Stimulated activated CD8-positive, alpha-beta memory T cell treated with anti-CD3 and anti-CD28 coated beads, Interleukin-15, amount 100 ng/mL, for 1 hour (primary cell): ENCODE data around the gene VSIG1.

Experiments used
- DNase-seq: peaks from one replicate; pipeline ENCODE4 v3.0.0-alpha.2; 2020; ENCODE audit warnings: low read depth

VSIG1 gene

GRCh38 chrX:108044554-108045256, at the start of gene VSIG1:
Gene VSIG1, plus strand, starts transcription at chrX:108045065. Its CDS starts 66 bp downstream, at chrX:108045131.
- DNase-seq = no peak

GRCh38 chrX:107996124-107996523, 48.7 kb upstream of the VSIG1 start:
- DNase-seq = no peak

GRCh38 chrX:108000751-108001150, 44.1 kb upstream of the VSIG1 start:
- no peak for DNase-seq

GRCh38 chrX:108001218-108001814, 43.5 kb upstream of the VSIG1 start:
- no peak for DNase-seq

GRCh38 chrX:108018656-108019381, 26.0 kb upstream of the VSIG1 start:
- no peak for DNase-seq

- no peak for DNase-seq
Observed at GRCh38 chrX:108019382-108019875, 25.4 kb upstream of the VSIG1 start.

GRCh38 chrX:108020631-108021030, 24.2 kb upstream of the VSIG1 start:
- DNase-seq = no peak

- no peak for DNase-seq
Observed at GRCh38 chrX:108022491-108023089, 22.3 kb upstream of the VSIG1 start.

- no peak for DNase-seq
Observed at GRCh38 chrX:108025376-108025775, 19.5 kb upstream of the VSIG1 start.

- DNase-seq = no peak
Observed at GRCh38 chrX:108025954-108026600, 18.8 kb upstream of the VSIG1 start.

- no peak for DNase-seq
Observed at GRCh38 chrX:108028854-108029253, 16.0 kb upstream of the VSIG1 start.

GRCh38 chrX:108029928-108030711, 14.7 kb upstream of the VSIG1 start:
- DNase-seq = no peak

- DNase-seq = no peak
Observed at GRCh38 chrX:108032944-108033343, 11.9 kb upstream of the VSIG1 start.

GRCh38 chrX:108033890-108034289, 11.0 kb upstream of the VSIG1 start:
- DNase-seq = no peak

- no peak for DNase-seq
Observed at GRCh38 chrX:108034725-108035124, 10.1 kb upstream of the VSIG1 start.

GRCh38 chrX:108036298-108036973, 8.4 kb upstream of the VSIG1 start:
- DNase-seq = no peak

- no peak for DNase-seq
Observed at GRCh38 chrX:108049649-108050048, 4.8 kb downstream of the VSIG1 start.

GRCh38 chrX:108053218-108053617, 8.4 kb downstream of the VSIG1 start:
- DNase-seq = no peak

- no peak for DNase-seq
Observed at GRCh38 chrX:108055546-108055945, 10.7 kb downstream of the VSIG1 start.

- no peak for DNase-seq
Observed at GRCh38 chrX:108059801-108060200, 14.9 kb downstream of the VSIG1 start.

GRCh38 chrX:108064001-108064400, 19.1 kb downstream of the VSIG1 start:
- DNase-seq = no peak
